Activated B cell treated with CpG ODN at 0.5 μM for 24 hours (primary cell): Measurements from ENCODE around the gene FAM50A. TPM values are rescaled to one million over a fixed set of nuclear protein-coding genes. Genes with fewer than 3 reads are reported as not detected.

Experiments used
- ATAC-seq: fragments of 200-7000 bp; cut with Tn5 transposase; one replicate; pipeline ENCODE4 v1.10.0; 2021; ENCODE audit warnings: low read depth, mild to moderate bottlenecking, moderate library complexity
- CTCF ChIA-PET: fragments of 350-600 bp; sonication (Branson Sonifier 250); formaldehyde crosslinking; loops from one replicate; lab custom pipeline; 2021; ENCODE audit warnings: antibody characterized with exemption; lab: Charles Lee
- POLR2A ChIA-PET: fragments of 350-600 bp; sonication (Branson Sonifier 250); formaldehyde crosslinking; loops from one replicate; lab custom pipeline; 2021; ENCODE audit warnings: antibody characterized with exemption; lab: Charles Lee
- DNase-seq: peaks from one replicate; pipeline ENCODE4 v3.0.0; 2022
- H3K27ac Mint-ChIP-seq: one replicate; pipeline ENCODE4 v1.8.0; 2020; ENCODE audit warnings: mixed read lengths
- H3K27me3 Mint-ChIP-seq: one replicate; pipeline ENCODE4 v1.8.0; 2021; ENCODE audit warnings: mixed read lengths
- H3K36me3 Mint-ChIP-seq: one replicate; pipeline ENCODE4 v1.8.0; 2021; ENCODE audit warnings: low read depth, mixed read lengths
- H3K4me1 Mint-ChIP-seq: one replicate; pipeline ENCODE4 v1.8.0; 2021; ENCODE audit warnings: mixed read lengths
- H3K4me3 Mint-ChIP-seq: one replicate; pipeline ENCODE4 v1.8.0; 2020; ENCODE audit warnings: mild to moderate bottlenecking, mixed read lengths
- H3K9me3 Mint-ChIP-seq: one replicate; pipeline ENCODE4 v1.8.0; 2020; ENCODE audit warnings: mixed read lengths
- CTCF ChIP-seq: fragments of 200-600 bp; IDR thresholded peaks from one replicate; pipeline ENCODE4 v1.8.0; 2022; ENCODE audit warnings: antibody characterized with exemption, mild to moderate bottlenecking
- intact Hi-C: fragments of 100-400 bp; cut with micrococcal nuclease; formaldehyde crosslinking; loops from one replicate; pipeline ENCODE4 v1.15.1; 2024
- total RNA-seq: library from RNA; stranded (reverse); gene quantifications from 2 replicates; pipeline ENCODE4 v1.2.3, GENCODE V29; 2022

Gene FAM50A
- total RNA-seq, 1 donor from 2014 or later, result 52.5 TPM

GRCh38 chrX:154463611-154464220, 19.8 kb downstream of the FAM50A start:
- H3K9me3 Mint-ChIP-seq, result no peaks in the 10 kb centered on the region
- no peak for TF ChIP-seq CTCF
- intact Hi-C loops, result no loop called here
- H3K27me3 Mint-ChIP-seq, result no peaks in the 10 kb centered on the region
- ATAC-seq, result no peak
- CTCF ChIA-PET, result no interaction called here
- POLR2A ChIA-PET, result interaction anchor here (1.5 kb wide), 1 partner anchor 15 kb away, joined by 3 read pairs; no protein-coding TSS in a partner anchor
- H3K27ac Mint-ChIP-seq, result no peak overlapping the region
- H3K4me1 Mint-ChIP-seq, result peaks cover 8% of the 10 kb centered on the region
- no peak for DNase-seq
- H3K36me3 Mint-ChIP-seq, result peaks cover 41% of the 10 kb centered on the region
- H3K4me3 Mint-ChIP-seq, result no peak overlapping the region

- ChIA-PET CTCF (no interaction called here), POLR2A (no interaction called here)
- Mint-ChIP-seq H3K4me1 (peaks cover 3% of the 10 kb centered on the region), H3K9me3 (no peaks in the 10 kb centered on the region), H3K27me3 (no peaks in the 10 kb centered on the region), H3K4me3 (no peak overlapping the region), H3K36me3 (peaks cover 49% of the 10 kb centered on the region), H3K27ac (no peak overlapping the region)
- no peak for TF ChIP-seq CTCF
- DNase-seq (no peak), ATAC-seq (no peak)
- intact Hi-C loops, result no loop called here
Measured at GRCh38 chrX:154464806-154465365, 20.9 kb downstream of the FAM50A start.

- CTCF ChIA-PET, result no interaction called here
- no peak for ATAC-seq
- POLR2A ChIA-PET, result no interaction called here
- Mint-ChIP-seq H3K4me1 (no peaks in the 10 kb centered on the region), H3K9me3 (no peaks in the 10 kb centered on the region), H3K27me3 (no peaks in the 10 kb centered on the region), H3K27ac (no peak overlapping the region), H3K36me3 (peaks cover 56% of the 10 kb centered on the region), H3K4me3 (no peak overlapping the region)
- no peak for DNase-seq
- intact Hi-C loops, result no loop called here
- TF ChIP-seq CTCF, result no peak
Measured at GRCh38 chrX:154465601-154466000, 21.7 kb downstream of the FAM50A start.

GRCh38 chrX:154466036-154466435, 22.1 kb downstream of the FAM50A start:
- H3K9me3 Mint-ChIP-seq, result no peaks in the 10 kb centered on the region
- CTCF ChIA-PET, result no interaction called here
- intact Hi-C loops, result no loop called here
- H3K4me3 Mint-ChIP-seq, result no peak overlapping the region
- ATAC-seq, result no peak
- H3K36me3 Mint-ChIP-seq, result peaks cover 54% of the 10 kb centered on the region
- H3K27ac Mint-ChIP-seq, result no peak overlapping the region
- no peak for DNase-seq
- H3K27me3 Mint-ChIP-seq, result no peaks in the 10 kb centered on the region
- H3K4me1 Mint-ChIP-seq, result no peaks in the 10 kb centered on the region
- TF ChIP-seq CTCF, result no peak
- POLR2A ChIA-PET, result no interaction called here

GRCh38 chrX:154466907-154467306, 23.0 kb downstream of the FAM50A start:
- Mint-ChIP-seq H3K9me3 (no peaks in the 10 kb centered on the region), H3K4me1 (no peaks in the 10 kb centered on the region), H3K36me3 (peaks cover 50% of the 10 kb centered on the region), H3K27ac (no peak overlapping the region), H3K27me3 (no peaks in the 10 kb centered on the region), H3K4me3 (no peak overlapping the region)
- ATAC-seq, result no peak
- no peak for DNase-seq
- TF ChIP-seq CTCF, result no peak
- POLR2A ChIA-PET, result interaction anchor here (0.6 kb wide), 1 partner anchor 12 kb away, joined by 4 read pairs; no protein-coding TSS in a partner anchor
- CTCF ChIA-PET, result no interaction called here
- intact Hi-C loops, result no loop called here
